HepG2 (cell line): Measurements from ENCODE around the gene LRRC8D. TPM values are rescaled to one million over a fixed set of nuclear protein-coding genes. Genes with fewer than 3 reads are reported as not detected.

Experiments
- CHD2 ChIP-seq: IDR thresholded peaks from 2 replicates; pipeline ENCODE4 v1.6.1; 2011; ENCODE audit warnings: low read depth, low read length, improper control_type of control experiment
- FOXJ3 ChIP-seq: sonication (generic); formaldehyde crosslinking; IDR thresholded peaks from 2 replicates; pipeline ENCODE4 v1.4.0; 2020; ENCODE audit warnings: missing genetic modification reagents, mild to moderate bottlenecking, borderline replicate concordance
- HNRNPK ChIP-seq: fragments of 200-400 bp; formaldehyde crosslinking; IDR thresholded peaks from 2 replicates; pipeline ENCODE4 v1.6.1; 2018; ENCODE audit warnings: low read length, low read depth, moderate library complexity, mild to moderate bottlenecking; ENCODE audit not compliant: poor library complexity, severe bottlenecking
- IRX3 ChIP-seq: sonication (generic); formaldehyde crosslinking; IDR thresholded peaks from 2 replicates; pipeline ENCODE4 v1.8.1; 2023; ENCODE audit warnings: mild to moderate bottlenecking, low read depth, missing genetic modification reagents, borderline replicate concordance
- LRRFIP1 ChIP-seq: sonication (generic); formaldehyde crosslinking; conservative IDR thresholded peaks from 2 replicates; pipeline ENCODE4 v1.4.0; 2020; ENCODE audit warnings: missing genetic modification reagents
- MEIS2 ChIP-seq: sonication (generic); formaldehyde crosslinking; IDR thresholded peaks from 2 replicates; pipeline ENCODE4 v1.9.0; 2021; ENCODE audit warnings: mild to moderate bottlenecking, missing genetic modification reagents
- MIER3 ChIP-seq: IDR thresholded peaks from 2 replicates; pipeline ENCODE4 v1.6.1; 2016; ENCODE audit warnings: missing compliant biosample characterization, borderline replicate concordance
- MYNN ChIP-seq: sonication (generic); formaldehyde crosslinking; IDR thresholded peaks from 2 replicates; pipeline ENCODE4 v1.4.0; 2020; ENCODE audit warnings: mild to moderate bottlenecking, low read depth, missing genetic modification reagents
- REXO4 ChIP-seq: sonication (generic); formaldehyde crosslinking; IDR thresholded peaks from 2 replicates; pipeline ENCODE4 v1.8.0; 2022; ENCODE audit warnings: missing genetic modification reagents, mild to moderate bottlenecking, borderline replicate concordance
- SMARCC2 ChIP-seq: fragments of 450-650 bp; IDR thresholded peaks from 2 replicates; pipeline ENCODE4 v1.6.1; 2017; ENCODE audit warnings: antibody characterized with exemption, mild to moderate bottlenecking
- SSRP1 ChIP-seq: IDR thresholded peaks from 2 replicates; pipeline ENCODE4 v1.6.1; 2016; ENCODE audit warnings: control low read depth
- STAT5B ChIP-seq: sonication (generic); formaldehyde crosslinking; IDR thresholded peaks from 2 replicates; pipeline ENCODE4 v1.4.0; 2020; ENCODE audit warnings: missing genetic modification reagents
- U2AF1 ChIP-seq: fragments of 200-400 bp; formaldehyde crosslinking; optimal IDR thresholded peaks from 2 replicates; pipeline ENCODE3; 2017; ENCODE audit warnings: mild to moderate bottlenecking, low read depth, low read length
- USF2 ChIP-seq, 2 experiments: sonication (generic) in 1 of 2; formaldehyde crosslinking in 1 of 2; IDR thresholded peaks; 2 replicates each; pipeline versions ENCODE4 v1.5.1 to v1.6.1; 2011 to 2020; ENCODE audit warnings: borderline replicate concordance in 1 of 2, low read depth in 1 of 2, low read length in 1 of 2, mild to moderate bottlenecking in 1 of 2, missing genetic modification reagents in 1 of 2, moderate library complexity in 1 of 2
- ZC3H13 ChIP-seq: sonication (generic); formaldehyde crosslinking; IDR thresholded peaks from 2 replicates; pipeline ENCODE4 v1.8.1; 2023; ENCODE audit warnings: mild to moderate bottlenecking, missing genetic modification reagents, moderate library complexity
- ZNF367 ChIP-seq: sonication (generic); formaldehyde crosslinking; IDR thresholded peaks from 2 replicates; pipeline ENCODE4 v1.4.0; 2020; ENCODE audit warnings: missing genetic modification reagents, borderline replicate concordance
- ZNF713 ChIP-seq: sonication (generic); formaldehyde crosslinking; IDR thresholded peaks from 2 replicates; pipeline ENCODE4 v1.4.0; 2020; ENCODE audit warnings: mild to moderate bottlenecking, missing genetic modification reagents
- ZNF766 ChIP-seq: sonication (generic); formaldehyde crosslinking; IDR thresholded peaks from 2 replicates; pipeline ENCODE4 v1.5.0; 2020; ENCODE audit warnings: missing genetic modification reagents, borderline replicate concordance
- ZNF839 ChIP-seq: sonication (generic); formaldehyde crosslinking; IDR thresholded peaks from 2 replicates; pipeline ENCODE4 v1.4.0; 2020; ENCODE audit warnings: missing genetic modification reagents, mild to moderate bottlenecking, borderline replicate concordance
- polyA plus RNA-seq, 8 experiments: library from polyadenylated mRNA; depleted of rRNA in 3 of 8; stranded (reverse) in 7 of 8; unstranded in 1 of 8; fragments of >200 nt; fragmentation: Illumina TruSeq in 4 of 8; extraction: Trizol in 4 of 8; gene quantifications; 2 replicates each; pipeline versions ENCODE4 v1.2.1 to v1.2.3, GENCODE V29; 2011 to 2016; ENCODE audit warnings: low read depth in 4 of 8, missing spikeins in 1 of 8, mixed read lengths in 1 of 8; ENCODE audit not compliant: insufficient read depth in 1 of 8
- total RNA-seq, 5 experiments: library from RNA; depleted of rRNA; stranded (reverse); fragments of >200 nt; fragmentation: Illumina TruSeq; extraction: Trizol; gene quantifications; 2 replicates each; pipeline ENCODE4 v1.2.3, GENCODE V29; 2016; ENCODE audit warnings: low read depth in 1 of 5
- TF ChIP-seq, protein P1 (sequence below): sonication (generic); formaldehyde crosslinking; IDR thresholded peaks from 2 replicates; pipeline ENCODE4 v1.5.0; 2020; ENCODE audit warnings: missing genetic modification reagents, mild to moderate bottlenecking, borderline replicate concordance
- TF ChIP-seq, protein P2 (sequence below): sonication (generic); formaldehyde crosslinking; IDR thresholded peaks from 2 replicates; pipeline ENCODE4 v1.8.1; 2023; ENCODE audit warnings: mild to moderate bottlenecking, missing genetic modification reagents

The LRRC8D gene
- total and polyA plus RNA-seq, 2 of the 13 experiments (the other 11 are each of a cell fraction or from before 2014, with no cell fraction given) = 29.9 to 45.5 TPM

DNA sequence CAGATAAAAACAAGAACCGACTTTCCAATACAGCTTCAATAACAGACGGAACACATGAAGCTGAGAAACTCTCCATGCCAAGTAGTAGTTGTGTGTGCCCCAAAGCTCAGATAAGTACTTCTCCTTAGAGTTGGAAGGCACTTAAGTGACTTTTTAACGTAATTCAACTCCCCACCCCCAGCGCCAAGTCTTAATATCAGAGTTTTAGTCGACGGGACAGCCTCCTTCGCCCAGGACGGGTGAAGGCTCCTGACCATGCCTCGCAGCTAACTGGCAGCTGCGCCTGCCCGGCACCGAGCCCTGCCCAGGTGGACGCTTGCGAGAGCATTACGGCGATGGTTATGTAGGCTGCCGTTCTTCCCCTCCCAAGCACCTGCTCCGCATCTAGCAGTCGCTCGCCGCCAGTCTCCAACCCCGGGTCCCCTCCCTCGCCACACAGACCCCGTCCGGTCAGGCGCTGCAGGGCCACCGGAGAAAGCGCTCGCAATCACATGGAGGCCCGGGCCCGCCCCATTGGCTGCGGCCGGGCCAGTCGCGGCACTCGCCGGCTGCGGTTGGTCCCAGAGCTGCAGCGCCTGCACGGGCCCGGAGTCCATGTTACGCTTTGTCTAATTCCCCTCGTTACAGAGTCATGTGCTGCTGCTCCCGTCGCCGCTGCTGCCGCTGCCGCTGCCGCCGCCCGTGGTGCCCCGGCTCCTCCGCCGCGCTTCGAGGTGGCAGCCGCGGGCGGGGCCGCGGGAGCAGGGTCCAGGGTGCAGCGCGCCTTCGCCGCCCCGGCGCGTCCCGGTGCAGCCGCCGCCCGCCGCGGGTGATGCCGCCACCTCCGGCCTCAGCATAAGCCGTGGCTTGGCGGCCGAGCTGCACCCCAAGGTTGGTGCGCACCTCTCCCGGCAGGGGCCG, at the start of gene LRRC8D (continued):
- peak; percentile 25 for TF ChIP-seq HNRNPK
- TF ChIP-seq ZNF766 (CRISPR knock-in tag) = peak; percentile 46; the same call in 1 of the 2 replicates
- no peak for TF ChIP-seq SMARCC2
- TF ChIP-seq, protein P1, sequence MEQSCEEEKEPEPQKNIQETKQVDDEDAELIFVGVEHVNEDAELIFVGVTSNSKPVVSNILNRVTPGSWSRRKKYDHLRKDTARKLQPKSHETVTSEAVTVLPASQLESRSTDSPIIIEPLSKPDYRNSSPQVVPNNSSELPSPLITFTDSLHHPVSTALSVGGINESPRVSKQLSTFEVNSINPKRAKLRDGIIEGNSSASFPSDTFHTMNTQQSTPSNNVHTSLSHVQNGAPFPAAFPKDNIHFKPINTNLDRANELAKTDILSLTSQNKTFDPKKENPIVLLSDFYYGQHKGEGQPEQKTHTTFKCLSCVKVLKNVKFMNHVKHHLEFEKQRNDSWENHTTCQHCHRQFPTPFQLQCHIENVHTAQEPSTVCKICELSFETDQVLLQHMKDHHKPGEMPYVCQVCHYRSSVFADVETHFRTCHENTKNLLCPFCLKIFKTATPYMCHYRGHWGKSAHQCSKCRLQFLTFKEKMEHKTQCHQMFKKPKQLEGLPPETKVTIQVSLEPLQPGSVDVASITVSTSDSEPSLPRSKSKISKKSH = 0 out of 2 replicates have a peak, but pooled peaks have one; percentile 17
- no peak; the same call in 1 of the 2 replicates for TF ChIP-seq MYNN (CRISPR knock-in tag)
- no peak for TF ChIP-seq ZNF839 (CRISPR knock-in tag)
- TF ChIP-seq STAT5B (CRISPR knock-in tag) = no peak
- TF ChIP-seq U2AF1 = no peak
- TF ChIP-seq ZNF367 (CRISPR knock-in tag) = no peak
- peak; percentile 85 for TF ChIP-seq USF2 (IDR thresholded peaks at IDR 0.05; ENCODE audit: low read depth, low read length)
- peak; percentile 91; the same call in 1 of the 2 replicates for TF ChIP-seq USF2 (CRISPR knock-in tag; IDR thresholded peaks at IDR 0.05; ENCODE audit: borderline replicate concordance)
- TF ChIP-seq LRRFIP1 (CRISPR knock-in tag) = no peak
- TF ChIP-seq CHD2 = no peak; the same call in 1 of the 2 replicates
- no peak for TF ChIP-seq REXO4 (CRISPR knock-in tag)
- no peak for TF ChIP-seq MIER3
- peak; percentile 33; the same call in 1 of the 2 replicates for TF ChIP-seq SSRP1 (CRISPR knock-in tag)
- no peak for TF ChIP-seq MEIS2 (CRISPR knock-in tag)
- TF ChIP-seq ZNF713 = no peak
- TF ChIP-seq, protein P2, sequence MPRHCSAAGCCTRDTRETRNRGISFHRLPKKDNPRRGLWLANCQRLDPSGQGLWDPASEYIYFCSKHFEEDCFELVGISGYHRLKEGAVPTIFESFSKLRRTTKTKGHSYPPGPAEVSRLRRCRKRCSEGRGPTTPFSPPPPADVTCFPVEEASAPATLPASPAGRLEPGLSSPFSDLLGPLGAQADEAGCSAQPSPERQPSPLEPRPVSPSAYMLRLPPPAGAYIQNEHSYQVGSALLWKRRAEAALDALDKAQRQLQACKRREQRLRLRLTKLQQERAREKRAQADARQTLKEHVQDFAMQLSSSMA (CRISPR knock-in tag) = no peak
- TF ChIP-seq ZC3H13 (CRISPR knock-in tag) = 0 out of 2 replicates have a peak, but pooled peaks have one; percentile 50
- TF ChIP-seq IRX3 (CRISPR knock-in tag) = 0 out of 2 replicates have a peak, but pooled peaks have one; percentile 6
- TF ChIP-seq FOXJ3 = no peak
